Keratinocyte (primary cell): ENCODE measurements around the gene FOXN1. TPM values are rescaled to one million over a fixed set of nuclear protein-coding genes. Genes with fewer than 3 reads are reported as not detected.

Source experiments
- DNase-seq: peaks from one replicate; pipeline ENCODE4 v3.0.0-alpha.2; 2011; ENCODE audit warnings: low read depth, missing footprints, low spot score
- FAIRE-seq: peaks from 2 replicates; lab custom pipeline; 2011; peaks lifted over from hg19 to GRCh38; lab: Jason Lieb, UNC
- H2AFZ ChIP-seq: 2 replicates; pipeline ENCODE4 v1.6.0; 2012; ENCODE audit warnings: low read length, control low read depth, inconsistent platforms; ENCODE audit not compliant: control insufficient read depth
- H3K27ac ChIP-seq: 2 replicates; pipeline ENCODE4 v1.5.1; 2011; ENCODE audit warnings: low read length; ENCODE audit not compliant: control insufficient read depth, insufficient read depth
- H3K27me3 ChIP-seq: 3 replicates; pipeline ENCODE4 v1.6.0; 2011; ENCODE audit warnings: low read length; ENCODE audit not compliant: control insufficient read depth, insufficient read depth; ENCODE audit errors: extremely low read depth
- H3K36me3 ChIP-seq, 2 experiments: 2 replicates in 1 of 2; 3 replicates in 1 of 2; pipeline ENCODE4 v1.5.1; 2011; ENCODE audit warnings: low read length in 2 of 2, mild to moderate bottlenecking in 1 of 2; ENCODE audit not compliant: control insufficient read depth in 2 of 2, insufficient read depth in 2 of 2; ENCODE audit errors: extremely low read depth in 1 of 2
- H3K4me1 ChIP-seq: 3 replicates; pipeline ENCODE4 v1.5.1; 2011; ENCODE audit warnings: low read length; ENCODE audit not compliant: control insufficient read depth, insufficient read depth; ENCODE audit errors: extremely low read depth
- H3K4me2 ChIP-seq: 3 replicates; pipeline ENCODE4 v1.6.0; 2011; ENCODE audit warnings: low read depth, low read length; ENCODE audit not compliant: control insufficient read depth, insufficient read depth; ENCODE audit errors: extremely low read depth
- H3K4me3 ChIP-seq, 3 experiments: fragments of 200-600 bp in 1 of 3; sonication (generic) in 1 of 3; 2 replicates in 2 of 3; 3 replicates in 1 of 3; pipeline ENCODE4 v1.5.1; 2011 to 2016; ENCODE audit warnings: low read length in 3 of 3, mild to moderate bottlenecking in 3 of 3, control low read depth in 2 of 3, inconsistent platforms in 1 of 3, low read depth in 1 of 3, mixed read lengths in 1 of 3, mixed run types in 1 of 3, moderate library complexity in 1 of 3; ENCODE audit not compliant: control insufficient read depth in 2 of 3, insufficient read depth in 2 of 3; ENCODE audit errors: extremely low read depth in 1 of 3
- H3K79me2 ChIP-seq: 2 replicates; pipeline ENCODE4 v1.6.0; 2012; ENCODE audit warnings: low read length; ENCODE audit not compliant: control insufficient read depth, insufficient read depth
- H3K9ac ChIP-seq: 3 replicates; pipeline ENCODE4 v1.6.0; 2011; ENCODE audit warnings: low read length; ENCODE audit not compliant: control insufficient read depth, insufficient read depth; ENCODE audit errors: extremely low read depth
- H3K9me1 ChIP-seq: 3 replicates; pipeline ENCODE4 v1.6.0; 2011; ENCODE audit warnings: low read length; ENCODE audit not compliant: control insufficient read depth, insufficient read depth; ENCODE audit errors: extremely low read depth
- H3K9me3 ChIP-seq: 2 replicates; pipeline ENCODE4 v1.5.1; 2012; ENCODE audit warnings: low read depth, low read length; ENCODE audit not compliant: control insufficient read depth
- H4K20me1 ChIP-seq: 3 replicates; pipeline ENCODE4 v1.6.0; 2011; ENCODE audit warnings: low read length; ENCODE audit not compliant: control insufficient read depth, insufficient read depth; ENCODE audit errors: extremely low read depth
- CTCF ChIP-seq, 3 experiments: IDR thresholded peaks in 1 of 3; conservative IDR thresholded peaks in 1 of 3; optimal IDR thresholded peaks in 1 of 3; 2 replicates in 2 of 3; 3 replicates in 1 of 3; pipeline versions ENCODE3 to v1.5.1; 2011; ENCODE audit warnings: low read length in 3 of 3, mild to moderate bottlenecking in 3 of 3, moderate library complexity in 2 of 3, control low read depth in 1 of 3, inconsistent platforms in 1 of 3; ENCODE audit not compliant: insufficient read depth in 2 of 3; ENCODE audit errors: extremely low read depth in 1 of 3
- EZH2 ChIP-seq: IDR thresholded peaks from one replicate; pipeline ENCODE4 v1.6.1; 2012; ENCODE audit warnings: inconsistent platforms, mild to moderate bottlenecking, low read length, moderate library complexity
- dilution Hi-C: fragments of 300-500 bp; cut with MboI; formaldehyde crosslinking; loops from one replicate; pipeline ENCODE4 v1.7.0; 2020; ENCODE audit warnings: low sequenced_read_pairs; ENCODE audit not compliant: extremely low pct_ligation_motif_present
- polyA plus RNA-seq, 5 experiments: library from polyadenylated mRNA; depleted of rRNA in 3 of 5; stranded (reverse) in 3 of 5; stranded (forward) in 1 of 5; unstranded in 1 of 5; fragments of >200 nt; gene quantifications; 1 replicate in 1 of 5; 2 replicates in 3 of 5; 3 replicates in 1 of 5; pipeline versions ENCODE4 v1.2.1 to v1.2.3, GENCODE V29; 2011 to 2012; ENCODE audit warnings: missing spikeins in 2 of 5, low read depth in 1 of 5, low replicate concordance in 1 of 5

The FOXN1 gene
- polyA plus RNA-seq, 1 donor (not counting 4 experiments of a cell fraction or from before 2014, with no cell fraction given), result 0.29 TPM

- peak overlapping the region; percentile 51 for H3K9ac ChIP-seq
- H3K9me1 ChIP-seq, result peaks cover 2% of the 10 kb centered on the region
- no peaks in the 10 kb centered on the region for H3K36me3 ChIP-seq
- peak overlapping the region in 1 of 3 experiments; percentile 1 for H3K4me3 ChIP-seq
- no peaks in the 10 kb centered on the region for H4K20me1 ChIP-seq
- peaks cover 38% of the 10 kb centered on the region for H3K4me1 ChIP-seq
- TF ChIP-seq EZH2, result no peak
- TF ChIP-seq CTCF (optimal IDR thresholded peaks at IDR 0.05 in 1 of 3, IDR thresholded peaks at IDR 0.05 in 1 of 3, conservative IDR thresholded peaks at IDR 0.05 in 1 of 3; ENCODE audit: extremely low read depth in 1 of 3, insufficient read depth in 2 of 3, low read length in 3 of 3), result no peak
- no peaks in the 10 kb centered on the region for H3K9me3 ChIP-seq
- no peak overlapping the region for H2AFZ ChIP-seq
- H3K4me2 ChIP-seq, result peak overlapping the region; percentile 69
- H3K27ac ChIP-seq, result no peak overlapping the region
- DNase-seq, result no peak
- dilution Hi-C loops, result no loop called here
- no peak for FAIRE-seq
- no peaks in the 10 kb centered on the region for H3K27me3 ChIP-seq
- no peaks in the 10 kb centered on the region for H3K79me2 ChIP-seq
Observed at GRCh38 chr17:28506763-28507487, 777 bp downstream of the FOXN1 start.

- Histone ChIP-seq H3K27ac (peak overlapping the region; percentile 46), H3K27me3 (no peaks in the 10 kb centered on the region), H3K9me1 (peaks cover 2% of the 10 kb centered on the region), H3K4me1 (peaks cover 38% of the 10 kb centered on the region), H3K4me3 (peak overlapping the region in 2 of 3 experiments; percentile 29 to 40), H2AFZ (peak overlapping the region; percentile 87), H3K79me2 (no peaks in the 10 kb centered on the region), H3K4me2 (peak overlapping the region; percentile 67), H3K9ac (peak overlapping the region; percentile 61), H3K36me3 (no peaks in the 10 kb centered on the region), H3K9me3 (no peaks in the 10 kb centered on the region), H4K20me1 (no peaks in the 10 kb centered on the region)
- TF ChIP-seq EZH2, result no peak
- no peak for TF ChIP-seq CTCF (optimal IDR thresholded peaks at IDR 0.05 in 1 of 3, IDR thresholded peaks at IDR 0.05 in 1 of 3, conservative IDR thresholded peaks at IDR 0.05 in 1 of 3; ENCODE audit: extremely low read depth in 1 of 3, insufficient read depth in 2 of 3, low read length in 3 of 3)
- dilution Hi-C loops, result no loop called here
- DNase-seq (no peak), FAIRE-seq (peak; percentile 62)
Observed at GRCh38 chr17:28507567-28508203, 1.5 kb downstream of the FOXN1 start.
